ENCODE results near the gene ABCF2.

The ABCF2 gene

GRCh38 chr7:151178236-151178635 lies 48.8 kb downstream of the ABCF2 start:
- DNase-seq (ENCODE audit: low spot score) = no peak
- in situ Hi-C loops (cut with MboI; ENCODE audit: low sequenced_read_pairs, unreplicated experiment) = no loop called here
- TF ChIP-seq CTCF (IDR thresholded peaks at IDR 0.05; ENCODE audit: borderline replicate concordance, control extremely low read depth, extremely low read depth, insufficient read depth, missing control alignments) = no peak

- in situ Hi-C loops (cut with MboI; ENCODE audit: low sequenced_read_pairs, unreplicated experiment) = no loop called here
- no peak for TF ChIP-seq CTCF (IDR thresholded peaks at IDR 0.05; ENCODE audit: borderline replicate concordance, control extremely low read depth, extremely low read depth, insufficient read depth, missing control alignments)
- no peak for DNase-seq (ENCODE audit: low spot score)
Measured at GRCh38 chr7:151177310-151177709, 49.7 kb downstream of the ABCF2 start.

- no peak for TF ChIP-seq CTCF (IDR thresholded peaks at IDR 0.05; ENCODE audit: borderline replicate concordance, control extremely low read depth, extremely low read depth, insufficient read depth, missing control alignments)
- no peak for DNase-seq (ENCODE audit: low spot score)
- in situ Hi-C loops (cut with MboI; ENCODE audit: low sequenced_read_pairs, unreplicated experiment) = no loop called here
Measured at GRCh38 chr7:151176401-151176800, 50.6 kb downstream of the ABCF2 start.

GRCh38 chr7:151175793-151176311 lies 51.2 kb downstream of the ABCF2 start:
- in situ Hi-C loops (cut with MboI; ENCODE audit: low sequenced_read_pairs, unreplicated experiment) = no loop called here
- TF ChIP-seq CTCF (IDR thresholded peaks at IDR 0.05; ENCODE audit: borderline replicate concordance, control extremely low read depth, extremely low read depth, insufficient read depth, missing control alignments) = no peak
- no peak for DNase-seq (ENCODE audit: low spot score)

- DNase-seq (ENCODE audit: low spot score) = peak; percentile 18
- no peak for TF ChIP-seq CTCF (IDR thresholded peaks at IDR 0.05; ENCODE audit: borderline replicate concordance, control extremely low read depth, extremely low read depth, insufficient read depth, missing control alignments)
- in situ Hi-C loops (cut with MboI; ENCODE audit: low sequenced_read_pairs, unreplicated experiment) = no loop called here
Measured at GRCh38 chr7:151175047-151175792, 51.8 kb downstream of the ABCF2 start.

- no peak for TF ChIP-seq CTCF (IDR thresholded peaks at IDR 0.05; ENCODE audit: borderline replicate concordance, control extremely low read depth, extremely low read depth, insufficient read depth, missing control alignments)
- peak; percentile 28 for DNase-seq (ENCODE audit: low spot score)
- in situ Hi-C loops (cut with MboI; ENCODE audit: low sequenced_read_pairs, unreplicated experiment) = no loop called here
Measured at GRCh38 chr7:151174246-151175046, 52.6 kb downstream of the ABCF2 start.
